IPS DF 6.9 (cell line): Measurements from ENCODE around the gene ADAP2.
"Not testable (repeated sequence)": the region's sequence is repeated elsewhere in the genome, so short reads cannot be mapped to it uniquely, and the experiment has no call there.

Source experiments
- DNase-seq: peaks from one replicate; pipeline ENCODE4 v3.0.0-alpha.2; 2013; ENCODE audit warnings: low read depth, low spot score
- H3K27ac ChIP-seq: one replicate; pipeline ENCODE4 v1.5.1; 2013; ENCODE audit warnings: low read length, control low read depth
- H3K27me3 ChIP-seq: 2 replicates; pipeline ENCODE4 v1.6.1; 2013; ENCODE audit warnings: mild to moderate bottlenecking, low read length; ENCODE audit not compliant: control insufficient read depth, insufficient read depth
- H3K36me3 ChIP-seq: 2 replicates; pipeline ENCODE4 v1.6.1; 2013; ENCODE audit warnings: low read length; ENCODE audit not compliant: control insufficient read depth, insufficient read depth
- H3K4me1 ChIP-seq: 2 replicates; pipeline ENCODE4 v1.6.1; 2013; ENCODE audit warnings: low read length; ENCODE audit not compliant: control insufficient read depth, insufficient read depth
- H3K4me3 ChIP-seq: 2 replicates; pipeline ENCODE4 v1.5.1; 2013; ENCODE audit warnings: mild to moderate bottlenecking, low read length
- H3K9me3 ChIP-seq: 2 replicates; pipeline ENCODE4 v1.6.1; 2013; ENCODE audit warnings: low read length, inconsistent platforms; ENCODE audit not compliant: control insufficient read depth, insufficient read depth
- WGBS: extraction: QIAGEN DNeasy Blood & Tissue Kit; methylation state at CpG from one replicate; pipeline ENCODE4 v1.1.7; 2013; ENCODE audit warnings: mixed read lengths, missing lambda C conversion rate; ENCODE audit not compliant: insufficient read length, insufficient coverage; 5-methylcytosine and 5-hydroxymethylcytosine counted together

The ADAP2 gene

GRCh38 chr17:30967911-30968310 lies 46.2 kb downstream of the ADAP2 start:
- H3K27me3 ChIP-seq, DNase-seq, H3K36me3 ChIP-seq, H3K4me3 ChIP-seq, H3K27ac ChIP-seq, H3K9me3 ChIP-seq, H3K4me1 ChIP-seq: not testable (repeated sequence)
- WGBS = no CpG with 5 or more reads among the region's 13 CpGs

DNA sequence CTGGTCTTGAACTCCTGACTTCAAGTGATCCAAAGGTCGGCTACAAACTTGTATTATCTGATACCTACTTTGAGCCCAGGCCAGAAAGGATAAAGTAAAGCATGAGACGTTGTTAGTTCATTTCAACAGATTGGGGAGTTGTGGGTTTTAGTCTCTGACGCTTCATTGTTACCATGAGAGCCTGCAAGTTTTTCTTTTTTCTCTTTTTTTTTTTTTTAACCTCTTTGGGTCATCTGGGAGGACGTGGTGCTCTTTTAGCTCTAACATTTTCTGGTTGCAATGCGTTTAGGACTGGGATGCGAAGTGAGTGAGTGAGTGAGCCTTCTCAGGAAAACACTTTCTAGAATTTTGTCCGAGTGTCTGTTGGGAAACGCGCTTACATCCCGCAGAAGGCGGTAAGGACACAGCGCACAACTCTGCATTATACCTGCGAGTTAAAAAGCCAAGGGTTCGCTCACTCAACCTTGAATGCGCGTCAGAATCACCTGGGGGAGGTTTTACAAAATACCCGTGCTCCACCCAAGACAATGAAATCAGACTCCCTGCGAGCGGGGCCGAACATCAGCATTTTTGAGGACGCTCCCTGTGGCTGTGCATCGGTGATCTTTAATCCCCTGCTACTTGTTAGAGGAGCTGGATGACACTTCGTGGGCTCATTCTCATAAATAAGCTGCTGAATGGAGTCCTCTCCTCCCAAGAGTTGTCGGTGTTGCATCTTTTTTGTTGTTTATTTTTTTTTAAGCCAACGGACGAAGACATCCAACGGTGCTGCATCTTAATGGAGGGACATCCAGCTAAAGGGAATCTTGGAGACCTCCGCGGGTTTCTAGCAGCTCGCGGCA lies 48.5 kb downstream of the ADAP2 start:
- no peak overlapping the region for H3K27ac ChIP-seq
- no peak for DNase-seq
- no peaks in the 10 kb centered on the region for H3K36me3 ChIP-seq
- no peaks in the 10 kb centered on the region for H3K9me3 ChIP-seq
- H3K4me3 ChIP-seq = peak overlapping the region; percentile 66; the same call in 1 of the 2 replicates
- H3K4me1 ChIP-seq = no peaks in the 10 kb centered on the region; the same call in 1 of the 2 replicates
- no peaks in the 10 kb centered on the region for H3K27me3 ChIP-seq
- no CpG with 5 or more reads among the region's 31 CpGs for WGBS

DNA sequence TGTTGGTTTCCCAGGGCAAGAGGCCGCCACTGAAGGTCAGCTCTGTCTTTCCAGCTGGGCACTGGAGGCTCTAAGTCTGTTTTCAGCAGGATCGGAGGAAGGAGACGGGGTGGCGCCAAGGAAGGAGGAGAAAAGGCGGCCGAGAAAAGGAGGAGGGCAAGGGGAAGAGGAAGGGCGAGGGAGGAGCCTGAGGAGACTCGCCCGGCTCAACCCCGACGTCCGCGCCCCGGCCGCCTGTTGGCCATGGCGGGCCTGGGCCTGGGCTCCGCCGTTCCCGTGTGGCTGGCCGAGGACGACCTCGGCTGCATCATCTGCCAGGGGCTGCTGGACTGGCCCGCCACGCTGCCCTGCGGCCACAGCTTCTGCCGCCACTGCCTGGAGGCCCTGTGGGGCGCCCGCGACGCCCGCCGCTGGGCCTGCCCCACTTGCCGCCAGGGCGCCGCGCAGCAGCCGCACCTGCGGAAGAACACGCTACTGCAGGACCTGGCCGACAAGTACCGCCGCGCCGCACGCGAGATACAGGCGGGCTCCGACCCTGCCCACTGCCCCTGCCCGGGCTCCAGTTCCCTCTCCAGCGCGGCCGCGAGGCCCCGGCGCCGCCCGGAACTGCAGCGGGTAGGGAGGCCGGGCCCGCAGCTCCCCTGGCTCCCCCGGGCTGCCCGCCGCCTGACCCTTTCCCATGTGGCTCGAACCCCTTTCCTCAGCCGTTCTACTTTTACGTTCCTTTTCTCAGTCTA lies 49.3 kb downstream of the ADAP2 start, which contains the start of gene RNF135:
TSS of gene RNF135 (plus strand) at position 209 of the 737 bp plus-strand sequence. CDS start at position 244, 35 bp downstream.
- WGBS = no CpG with 5 or more reads among the region's 66 CpGs
- DNase-seq = peak; percentile 52

DNA sequence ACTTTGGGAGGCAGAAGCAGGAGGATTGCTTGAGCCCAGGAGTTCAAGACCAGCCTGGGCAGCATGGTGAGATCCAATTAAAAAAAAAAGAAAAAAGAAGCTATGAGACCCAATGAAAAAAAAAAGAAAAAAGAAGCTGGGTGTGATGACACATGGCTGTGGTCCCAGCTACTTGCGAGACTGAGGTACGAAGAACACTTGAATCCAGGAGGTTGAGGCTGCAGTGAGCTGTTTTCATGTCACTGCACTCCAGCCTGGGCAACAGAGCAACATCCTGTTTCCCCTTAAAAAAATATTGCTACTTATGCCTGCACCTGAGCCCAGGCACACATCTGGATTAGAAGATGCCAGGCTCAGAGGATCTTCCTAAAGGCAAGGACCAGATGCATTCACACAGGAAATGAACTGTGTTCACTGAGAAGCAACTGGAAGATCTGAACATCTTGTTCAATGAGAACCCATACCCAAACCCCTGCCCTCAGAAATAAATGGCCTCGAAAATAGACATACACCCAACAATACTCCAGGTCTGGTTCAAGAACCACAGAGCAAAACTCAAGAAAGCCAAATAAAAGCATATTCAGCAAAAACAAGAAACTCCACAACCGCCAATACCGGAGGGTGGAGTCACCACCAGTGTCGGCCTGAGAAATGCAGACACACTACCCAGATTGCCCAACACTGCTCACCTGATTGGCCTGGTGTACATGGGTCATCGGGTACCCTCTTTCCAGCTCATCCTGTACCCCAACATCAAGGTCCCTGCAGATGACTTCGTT lies 53.5 kb downstream of the ADAP2 start:
- Histone ChIP-seq H3K27ac (no peak overlapping the region), H3K9me3 (no peaks in the 10 kb centered on the region), H3K4me3 (no peak overlapping the region), H3K36me3 (no peaks in the 10 kb centered on the region), H3K27me3 (no peaks in the 10 kb centered on the region), H3K4me1 (no peaks in the 10 kb centered on the region; the same call in 1 of the 2 replicates)
- no CpG with 5 or more reads among the region's 8 CpGs for WGBS
- no peak for DNase-seq

More for the DNA sequence above, 49.3 kb downstream of the ADAP2 start, which contains the start of gene RNF135:
- Histone ChIP-seq H3K4me3 (peak within 1 kb of the TSS; percentile 66; the same call in 1 of the 2 replicates), H3K27ac (no peak within 1 kb of the TSS), H3K4me1 (no peaks in the 10 kb centered on the region; the same call in 1 of the 2 replicates), H3K27me3 (no peaks in the 10 kb centered on the region), H3K9me3 (no peaks in the 10 kb centered on the region), H3K36me3 (no peaks in the 10 kb centered on the region)

DNA sequence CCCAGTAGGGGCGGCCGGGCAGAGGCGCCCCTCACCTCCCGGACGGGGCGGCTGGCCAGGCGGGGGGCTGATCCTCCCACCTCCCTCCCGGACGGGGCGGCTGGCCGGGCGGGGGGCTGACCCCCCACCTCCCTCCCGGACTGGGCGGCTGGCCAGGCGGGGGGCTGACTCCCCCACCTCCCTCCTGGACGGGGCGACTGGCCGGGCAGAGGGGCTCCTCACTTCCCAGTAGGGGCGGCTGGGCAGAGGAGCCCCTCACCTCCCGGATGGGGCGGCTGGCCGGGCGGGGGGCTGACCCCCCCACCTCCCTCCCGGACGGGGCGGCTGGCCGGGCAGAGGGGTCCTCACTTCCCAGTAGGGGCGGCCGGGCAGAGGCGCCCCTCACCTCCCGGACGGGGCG lies 58.2 kb downstream of the ADAP2 start:
- H3K27ac ChIP-seq, H3K36me3 ChIP-seq, H3K27me3 ChIP-seq, DNase-seq, H3K4me3 ChIP-seq, H3K9me3 ChIP-seq, H3K4me1 ChIP-seq: not testable (repeated sequence)
- WGBS = no CpG with 5 or more reads among the region's 33 CpGs

GRCh38 chr17:30981531-30982519 lies 60.1 kb downstream of the ADAP2 start:
- H3K4me3 ChIP-seq = no peak overlapping the region
- no peaks in the 10 kb centered on the region for H3K9me3 ChIP-seq
- no peaks in the 10 kb centered on the region for H3K4me1 ChIP-seq
- WGBS = no CpG with 5 or more reads among the region's 8 CpGs
- no peak for DNase-seq
- H3K27me3 ChIP-seq = no peaks in the 10 kb centered on the region
- no peak overlapping the region for H3K27ac ChIP-seq
- no peaks in the 10 kb centered on the region for H3K36me3 ChIP-seq

- WGBS = no CpG with 5 or more reads among the region's 1 CpG
- Histone ChIP-seq H3K4me3 (no peak overlapping the region), H3K36me3 (no peaks in the 10 kb centered on the region)
These were observed 61.1 kb downstream of the ADAP2 start for GRCh38 chr17:30982855-30983254.

GRCh38 chr17:30990458-30990857 lies 68.7 kb downstream of the ADAP2 start:
- Histone ChIP-seq H3K27me3 (no peaks in the 10 kb centered on the region), H3K4me1 (no peaks in the 10 kb centered on the region), H3K4me3 (no peak overlapping the region), H3K36me3 (no peaks in the 10 kb centered on the region), H3K9me3 (no peaks in the 10 kb centered on the region), H3K27ac (no peak overlapping the region)
- WGBS = no CpG with 5 or more reads among the region's 3 CpGs
- DNase-seq = no peak

More at GRCh38 chr17:30982855-30983254, 61.1 kb downstream of the ADAP2 start:
- H3K27me3 ChIP-seq = no peaks in the 10 kb centered on the region
- DNase-seq = no peak
- no peak overlapping the region for H3K27ac ChIP-seq
- H3K9me3 ChIP-seq = no peaks in the 10 kb centered on the region
- no peaks in the 10 kb centered on the region for H3K4me1 ChIP-seq

GRCh38 chr17:30992551-30992950 lies 70.8 kb downstream of the ADAP2 start:
- peaks cover 2% of the 10 kb centered on the region; the same call in 1 of the 2 replicates for H3K36me3 ChIP-seq
- H3K4me1 ChIP-seq = no peaks in the 10 kb centered on the region
- no peaks in the 10 kb centered on the region for H3K9me3 ChIP-seq
- DNase-seq = no peak
- WGBS = no CpG with 5 or more reads among the region's 3 CpGs
- H3K27ac ChIP-seq = no peak overlapping the region
- H3K27me3 ChIP-seq = no peaks in the 10 kb centered on the region
- no peak overlapping the region for H3K4me3 ChIP-seq
